Osteocyte (in vitro differentiated cells): ENCODE data around the gene DOC2A. TPM values are rescaled to one million over a fixed set of nuclear protein-coding genes. Genes with fewer than 3 reads are reported as not detected.
A peak's percentile ranks its signal among the peaks of the same experiment; 100 is the strongest.

Source experiments
- DNase-seq: peaks from one replicate; pipeline ENCODE4 v3.0.0; 2021; ENCODE audit warnings: mixed read lengths; ENCODE audit not compliant: unreplicated experiment; ENCODE audit errors: extremely low spot score
- H3K27ac Mint-ChIP-seq: one replicate; pipeline ENCODE4 v1.8.0; 2021; ENCODE audit warnings: mild to moderate bottlenecking, mixed read lengths; ENCODE audit not compliant: unreplicated experiment
- H3K27me3 Mint-ChIP-seq: one replicate; pipeline ENCODE4 v1.8.0; 2021; ENCODE audit warnings: mixed read lengths; ENCODE audit not compliant: unreplicated experiment
- H3K36me3 Mint-ChIP-seq: one replicate; pipeline ENCODE4 v1.8.0; 2021; ENCODE audit warnings: mixed read lengths; ENCODE audit not compliant: unreplicated experiment
- H3K4me1 Mint-ChIP-seq: one replicate; pipeline ENCODE4 v1.8.0; 2021; ENCODE audit warnings: mixed read lengths; ENCODE audit not compliant: unreplicated experiment
- H3K4me3 Mint-ChIP-seq: one replicate; pipeline ENCODE4 v1.8.0; 2021; ENCODE audit warnings: mild to moderate bottlenecking, moderate library complexity, mixed read lengths; ENCODE audit not compliant: unreplicated experiment
- H3K9me3 Mint-ChIP-seq: one replicate; pipeline ENCODE4 v1.8.0; 2021; ENCODE audit warnings: mixed read lengths; ENCODE audit not compliant: unreplicated experiment
- CTCF ChIP-seq: fragments of 200-600 bp; sonication (generic); IDR thresholded peaks from 2 replicates; pipeline ENCODE4 v1.5.0; 2021; ENCODE audit warnings: antibody characterized with exemption, mild to moderate bottlenecking, moderate library complexity
- total RNA-seq: library from RNA; stranded (reverse); gene quantifications from 2 replicates; pipeline ENCODE4 v1.2.1, GENCODE V29; 2021

The DOC2A gene
- total RNA-seq, 1 donor from 2014 or later: 1.3 TPM

- TF ChIP-seq CTCF: no peak
- Mint-ChIP-seq H3K36me3 (peaks cover 3% of the 10 kb centered on the region), H3K4me1 (peaks cover under 1% of the 10 kb centered on the region), H3K9me3 (no peaks in the 10 kb centered on the region), H3K27ac (no peak overlapping the region), H3K27me3 (no peaks in the 10 kb centered on the region), H3K4me3 (no peak overlapping the region)
- DNase-seq: peak; percentile 83
These were observed 8.0 kb downstream of the DOC2A start for GRCh38 chr16:30002614-30003346.

GRCh38 chr16:30000735-30001631 is 9.8 kb downstream of the DOC2A start:
- H3K4me1 Mint-ChIP-seq: peaks cover 11% of the 10 kb centered on the region
- H3K9me3 Mint-ChIP-seq: no peaks in the 10 kb centered on the region
- peak overlapping the region; percentile 4 for H3K27ac Mint-ChIP-seq
- no peak for TF ChIP-seq CTCF
- H3K4me3 Mint-ChIP-seq: no peak overlapping the region
- no peak for DNase-seq
- peaks cover 3% of the 10 kb centered on the region for H3K36me3 Mint-ChIP-seq
- H3K27me3 Mint-ChIP-seq: no peaks in the 10 kb centered on the region

- no peaks in the 10 kb centered on the region for H3K27me3 Mint-ChIP-seq
- H3K9me3 Mint-ChIP-seq: no peaks in the 10 kb centered on the region
- H3K4me3 Mint-ChIP-seq: no peak overlapping the region
- peaks cover 3% of the 10 kb centered on the region for H3K36me3 Mint-ChIP-seq
- DNase-seq: no peak
- H3K4me1 Mint-ChIP-seq: peaks cover 18% of the 10 kb centered on the region
- no peak overlapping the region for H3K27ac Mint-ChIP-seq
- TF ChIP-seq CTCF: no peak
These were observed 11.2 kb downstream of the DOC2A start for GRCh38 chr16:29999605-30000004.

- no peaks in the 10 kb centered on the region for H3K9me3 Mint-ChIP-seq
- H3K36me3 Mint-ChIP-seq: no peaks in the 10 kb centered on the region
- peak overlapping the region; percentile 99 for H3K4me3 Mint-ChIP-seq
- no peak for TF ChIP-seq CTCF
- H3K27ac Mint-ChIP-seq: peak overlapping the region; percentile 95
- peaks cover 23% of the 10 kb centered on the region for H3K4me1 Mint-ChIP-seq
- no peak for DNase-seq
- no peaks in the 10 kb centered on the region for H3K27me3 Mint-ChIP-seq
These were observed 14.0 kb downstream of the DOC2A start for GRCh38 chr16:29996766-29997250.
